GM12878 (cell line): ENCODE results near the gene CACNA1I. TPM values are rescaled to one million over a fixed set of nuclear protein-coding genes. Genes with fewer than 3 reads are reported as not detected.

Experiments
- ATAC-seq: fragments of 200-7000 bp; cut with Tn5 transposase; 3 replicates; pipeline ENCODE4 v1.9.1; 2020; ENCODE audit warnings: mild to moderate bottlenecking, moderate library complexity
- BruUV-seq: library from RNA; stranded (reverse); fragments of 400-500 nt; replicated peaks from 2 replicates; lab custom pipeline; 2021; lab: Mats Ljungman, UMichigan
- CTCF ChIA-PET: fragments of 300-600 bp; sonication (Branson Sonifier 250); formaldehyde crosslinking; extraction: SDS; loops from one replicate; lab custom pipeline; 2021; ENCODE audit warnings: inconsistent platforms; lab: Yijun Ruan, JAX
- POLR2A ChIA-PET: fragments of 350-600 bp; formaldehyde crosslinking; extraction: SDS; loops from one replicate; lab custom pipeline; 2021; ENCODE audit warnings: inconsistent platforms; lab: Charles Lee
- RAD21 ChIA-PET: fragments of 300-600 bp; sonication (Branson Sonifier 250); formaldehyde crosslinking; loops from one replicate; lab custom pipeline; 2023; ENCODE audit warnings: antibody characterized with exemption; ENCODE audit not compliant: unreplicated experiment; lab: Charles Lee
- SMC1A ChIA-PET: fragments of 300-600 bp; sonication (Branson Sonifier 250); formaldehyde crosslinking; loops from one replicate; lab custom pipeline; 2023; ENCODE audit not compliant: unreplicated experiment, uncharacterized antibody; lab: Charles Lee
- DNase-seq: peaks from one replicate; pipeline ENCODE4 v3.0.0-alpha.2; 2011; ENCODE audit warnings: low read depth, low spot score
- FAIRE-seq: peaks from 3 replicates; lab custom pipeline; 2011; peaks lifted over from hg19 to GRCh38; lab: Jason Lieb, UNC
- H2AFZ ChIP-seq: 2 replicates; pipeline ENCODE4 v1.6.0; 2011; ENCODE audit warnings: low read depth, low read length, control low read depth; ENCODE audit not compliant: control insufficient read depth
- H3K27ac ChIP-seq: 2 replicates; pipeline ENCODE4 v1.5.1; 2011; ENCODE audit warnings: control low read depth; ENCODE audit not compliant: control insufficient read depth, insufficient read depth
- H3K27me3 ChIP-seq, 2 experiments: replicated peaks in 1 of 2; 2 replicates each; pipeline versions ENCODE4 v1.6.0 to v1.6.1; 2011; ENCODE audit warnings: low read length in 1 of 2; ENCODE audit not compliant: control insufficient read depth in 2 of 2, insufficient read depth in 2 of 2
- H3K36me3 ChIP-seq, 2 experiments: 2 replicates each; pipeline ENCODE4 v1.5.1; 2011; ENCODE audit warnings: low read length in 1 of 2; ENCODE audit not compliant: control insufficient read depth in 2 of 2, insufficient read depth in 2 of 2
- H3K4me1 ChIP-seq: 2 replicates; pipeline ENCODE4 v1.6.1; 2011; ENCODE audit warnings: mild to moderate bottlenecking, low read length, moderate library complexity, mixed read lengths; ENCODE audit not compliant: control insufficient read depth, insufficient read depth
- H3K4me2 ChIP-seq: 2 replicates; pipeline ENCODE4 v1.6.0; 2011; ENCODE audit warnings: control low read depth; ENCODE audit not compliant: control insufficient read depth, insufficient read depth
- H3K4me3 ChIP-seq: fragments of 200-600 bp; sonication (generic); 2 replicates; pipeline ENCODE4 v1.5.1; 2016
- H3K79me2 ChIP-seq: 2 replicates; pipeline ENCODE4 v1.6.0; 2011; ENCODE audit warnings: low read length; ENCODE audit not compliant: control insufficient read depth, insufficient read depth
- H3K9ac ChIP-seq: 2 replicates; pipeline ENCODE4 v1.8.0; 2011; ENCODE audit warnings: low read length, control low read depth, mixed read lengths; ENCODE audit not compliant: control insufficient read depth, insufficient read depth
- H3K9me3 ChIP-seq: replicated peaks from 3 replicates; pipeline ENCODE4 v1.5.1; 2011; ENCODE audit warnings: mild to moderate bottlenecking, low read length; ENCODE audit not compliant: control insufficient read depth, insufficient read depth
- H4K20me1 ChIP-seq: 2 replicates; pipeline ENCODE4 v1.6.0; 2011; ENCODE audit not compliant: control insufficient read depth, insufficient read depth
- CTCF ChIP-seq, 3 experiments: IDR thresholded peaks in 2 of 3; conservative IDR thresholded peaks in 1 of 3; 2 replicates each; pipeline ENCODE4 v1.5.1; 2011; ENCODE audit warnings: low read depth in 3 of 3, low read length in 3 of 3, mild to moderate bottlenecking in 3 of 3, control low read depth in 2 of 3, moderate library complexity in 2 of 3, inconsistent platforms in 1 of 3, mixed read lengths in 1 of 3; ENCODE audit not compliant: control insufficient read depth in 2 of 3, insufficient read depth in 1 of 3; ENCODE audit errors: extremely low read depth in 1 of 3
- HDAC6 ChIP-seq: fragments of 200-600 bp; sonication (generic); IDR thresholded peaks from one replicate; pipeline ENCODE4 v1.8.0; 2017; ENCODE audit warnings: antibody characterized with exemption; ENCODE audit not compliant: unreplicated experiment
- HDGF ChIP-seq: fragments of 450-650 bp; IDR thresholded peaks from 2 replicates; pipeline ENCODE4 v1.6.1; 2016; ENCODE audit warnings: antibody characterized with exemption
- NBN ChIP-seq: fragments of 450-650 bp; IDR thresholded peaks from 2 replicates; pipeline ENCODE4 v1.6.1; 2016
- NFYA ChIP-seq: IDR thresholded peaks from 2 replicates; pipeline ENCODE4 v1.6.1; 2011; ENCODE audit warnings: low read depth, mild to moderate bottlenecking, low read length, improper control_type of control experiment, borderline replicate concordance
- POLR2AphosphoS2 ChIP-seq: IDR thresholded peaks from 2 replicates; pipeline ENCODE4 v1.6.1; 2011; ENCODE audit warnings: low read depth, mild to moderate bottlenecking, low read length, improper control_type of control experiment, moderate library complexity
- TCF3 ChIP-seq: IDR thresholded peaks from 2 replicates; pipeline ENCODE4 v1.6.1; 2012; ENCODE audit warnings: low read depth, mild to moderate bottlenecking, low read length, borderline replicate concordance; ENCODE audit not compliant: insufficient read depth
- ZNF217 ChIP-seq: fragments of 450-650 bp; IDR thresholded peaks from 2 replicates; pipeline ENCODE4 v1.6.1; 2017; ENCODE audit warnings: antibody characterized with exemption, mild to moderate bottlenecking
- WGBS: methylation state at CpG from one replicate; pipeline ENCODE4 v1.1.6; 2016; ENCODE audit warnings: low lambda C conversion rate; ENCODE audit not compliant: insufficient replicate concordance, insufficient coverage; ENCODE audit errors: missing lambda C conversion rate; 5-methylcytosine and 5-hydroxymethylcytosine counted together
- in situ Hi-C: fragments of 300-500 bp; cut with MboI; formaldehyde crosslinking; loops from 9 replicates; pipeline ENCODE4 v1.14.3; 2018; ENCODE audit warnings: mixed read lengths
- intact Hi-C: fragments of 100-400 bp; cut with micrococcal nuclease; formaldehyde crosslinking; loops from one replicate; pipeline ENCODE4 v1.14.2; 2022; ENCODE audit not compliant: unreplicated experiment
- polyA plus RNA-seq, 11 experiments: library from polyadenylated mRNA; depleted of rRNA in 4 of 11; unstranded in 6 of 11; stranded (reverse) in 5 of 11; fragments of >200 nt; fragmentation: Nextera tagmentation in 4 of 11; fragmentation: Illumina TruSeq in 1 of 11; extraction: Ambion mirVana in 4 of 11; extraction: Trizol in 1 of 11; gene quantifications; 1 replicate in 1 of 11; 2 replicates in 10 of 11; pipeline versions ENCODE4 v1.2.1 to v1.2.3, GENCODE V29; 2011 to 2016; ENCODE audit warnings: inconsistent platforms in 2 of 11, missing spikeins in 2 of 11, low read depth in 1 of 11
- total RNA-seq, 4 experiments: library from RNA; depleted of rRNA in 3 of 4; stranded (reverse); fragments of >200 nt in 3 of 4; fragmentation: Illumina TruSeq in 1 of 4; extraction: Trizol in 1 of 4; gene quantifications; 2 replicates each; pipeline versions ENCODE4 v1.2.1 to v1.2.3, GENCODE V29; 2013 to 2021
- TF ChIP-seq, protein P1 (sequence below): IDR thresholded peaks from 2 replicates; pipeline ENCODE4 v1.6.1; 2011; ENCODE audit warnings: mild to moderate bottlenecking, low read depth, low read length, moderate library complexity; ENCODE audit not compliant: insufficient replicate concordance
- TF ChIP-seq, protein P2 (sequence below): IDR thresholded peaks from 2 replicates; pipeline ENCODE4 v1.6.1; 2011; ENCODE audit warnings: borderline replicate concordance, low read depth, mild to moderate bottlenecking, moderate library complexity, low read length; ENCODE audit not compliant: insufficient read depth, poor library complexity, severe bottlenecking

Gene CACNA1I
- total and polyA plus RNA-seq, 10 of the 15 experiments (the other 5 are each of a cell fraction or from before 2014, with no cell fraction given), result 0.01 to 0.03 TPM; not detected in 8

GRCh38 chr22:39617970-39618757, 47.6 kb downstream of the CACNA1I start:
- intact Hi-C loops (no loop called here), in situ Hi-C loops (no loop called here)
- Histone ChIP-seq H3K9ac (no peak overlapping the region), H3K4me1 (no peaks in the 10 kb centered on the region; the same call in 1 of the 2 replicates), H3K4me2 (no peak overlapping the region), H3K27ac (no peak overlapping the region), H3K4me3 (no peak overlapping the region), H3K27me3 (peaks cover 0 to 2% of the 10 kb centered on the region in 2 experiments; a peak in 2 of 4 replicates), H2AFZ (no peak overlapping the region), H3K79me2 (no peaks in the 10 kb centered on the region), H4K20me1 (no peaks in the 10 kb centered on the region), H3K9me3 (no peaks in the 10 kb centered on the region), H3K36me3 (no peaks in the 10 kb centered on the region)
- ATAC-seq (no peak), FAIRE-seq (no peak), DNase-seq (no peak)
- 55% methylated on average over 11 of the region's 11 CpGs for WGBS
- BruUV-seq, result no TSS peak
- POLR2A ChIA-PET, result interaction anchor here (0.6 kb wide), 2 partner anchors 201 to 792 kb away, joined by 3 to 4 read pairs; no protein-coding TSS in a partner anchor
- RAD21 ChIA-PET, result interaction anchor here (0.8 to 0.9 kb wide), 2 partner anchors 13 to 91 kb away, joined by 3 to 4 read pairs; no protein-coding TSS in a partner anchor
- SMC1A ChIA-PET, result interaction anchor here (0.6 kb wide), 1 partner anchor 324 kb away, joined by 3 read pairs; no protein-coding TSS in a partner anchor
- TF ChIP-seq HDAC6 (no peak), POLR2AphosphoS2 (no peak), TCF3 (0 out of 2 replicates have a peak, but pooled peaks have one; percentile 22), NFYA (no peak), NBN (0 out of 2 replicates have a peak, but pooled peaks have one; percentile 44), ZNF217 (no peak), HDGF (peak; percentile 67; the same call in 1 of the 2 replicates), CTCF (IDR thresholded peaks at IDR 0.05 in 2 of 3, conservative IDR thresholded peaks at IDR 0.05 in 1 of 3; ENCODE audit: control insufficient read depth in 2 of 3, extremely low read depth in 1 of 3, insufficient read depth in 1 of 3, low read depth in 3 of 3, low read length in 3 of 3) (no peak)
- TF ChIP-seq, protein P1, sequence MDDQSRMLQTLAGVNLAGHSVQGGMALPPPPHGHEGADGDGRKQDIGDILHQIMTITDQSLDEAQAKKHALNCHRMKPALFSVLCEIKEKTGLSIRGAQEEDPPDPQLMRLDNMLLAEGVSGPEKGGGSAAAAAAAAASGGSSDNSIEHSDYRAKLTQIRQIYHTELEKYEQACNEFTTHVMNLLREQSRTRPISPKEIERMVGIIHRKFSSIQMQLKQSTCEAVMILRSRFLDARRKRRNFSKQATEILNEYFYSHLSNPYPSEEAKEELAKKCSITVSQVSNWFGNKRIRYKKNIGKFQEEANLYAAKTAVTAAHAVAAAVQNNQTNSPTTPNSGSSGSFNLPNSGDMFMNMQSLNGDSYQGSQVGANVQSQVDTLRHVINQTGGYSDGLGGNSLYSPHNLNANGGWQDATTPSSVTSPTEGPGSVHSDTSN, result peak; percentile 34
- TF ChIP-seq, protein P2, sequence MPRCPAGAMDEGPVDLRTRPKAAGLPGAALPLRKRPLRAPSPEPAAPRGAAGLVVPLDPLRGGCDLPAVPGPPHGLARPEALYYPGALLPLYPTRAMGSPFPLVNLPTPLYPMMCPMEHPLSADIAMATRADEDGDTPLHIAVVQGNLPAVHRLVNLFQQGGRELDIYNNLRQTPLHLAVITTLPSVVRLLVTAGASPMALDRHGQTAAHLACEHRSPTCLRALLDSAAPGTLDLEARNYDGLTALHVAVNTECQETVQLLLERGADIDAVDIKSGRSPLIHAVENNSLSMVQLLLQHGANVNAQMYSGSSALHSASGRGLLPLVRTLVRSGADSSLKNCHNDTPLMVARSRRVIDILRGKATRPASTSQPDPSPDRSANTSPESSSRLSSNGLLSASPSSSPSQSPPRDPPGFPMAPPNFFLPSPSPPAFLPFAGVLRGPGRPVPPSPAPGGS, result peak; percentile 90
- CTCF ChIA-PET, result no interaction called here
